ENCODE measurements around the gene LBH. TPM values are rescaled to one million over a fixed set of nuclear protein-coding genes. Genes with fewer than 3 reads are reported as not detected.

LBH gene
- total and polyA plus RNA-seq, 2 donors (not counting 3 experiments of a cell fraction or from before 2014, with no cell fraction given): 5.3 to 5.5 TPM

- H2AFZ ChIP-seq (ENCODE audit: low read depth, low read length): no peak overlapping the region
- H3K36me3 ChIP-seq (ENCODE audit: control insufficient read depth in 2 of 2, extremely low read depth in 1 of 2, insufficient read depth in 2 of 2, low read length in 2 of 2): no peaks in the 10 kb centered on the region
- FAIRE-seq: no peak
- dilution Hi-C loops (cut with MboI; ENCODE audit: extremely low pct_ligation_motif_present, low sequenced_read_pairs) (no loop called here), intact Hi-C loops (cut with micrococcal nuclease) (no loop called here)
- H3K27me3 ChIP-seq (ENCODE audit: control insufficient read depth in 2 of 2, insufficient read depth in 2 of 2, low read length in 2 of 2): no peaks in the 10 kb centered on the region
- no peaks in the 10 kb centered on the region for H3K79me2 ChIP-seq (ENCODE audit: control insufficient read depth, insufficient read depth, low read length)
- no peaks in the 10 kb centered on the region for H4K20me1 ChIP-seq (replicated peaks; ENCODE audit: control insufficient read depth, extremely low read depth, insufficient read depth, low read length)
- H3K9ac ChIP-seq (replicated peaks; ENCODE audit: extremely low read depth, insufficient read depth, low read length): no peak overlapping the region
- H3K9me3 ChIP-seq (replicated peaks; ENCODE audit: control insufficient read depth, insufficient read depth, low read length): no peaks in the 10 kb centered on the region
- no peak overlapping the region for H3K4me3 ChIP-seq (replicated peaks in 1 of 3; ENCODE audit: insufficient read depth in 1 of 3, low read depth in 1 of 3, low read length in 3 of 3)
- no peak overlapping the region for H3K4me2 ChIP-seq (ENCODE audit: insufficient read depth, low read length)
- no peak for TF ChIP-seq MYC (IDR thresholded peaks at IDR 0.05; ENCODE audit: low read depth, low read length)
- TF ChIP-seq CTCF (IDR thresholded peaks at IDR 0.05; ENCODE audit: extremely low read depth in 1 of 2, insufficient read depth in 1 of 2, low read depth in 1 of 2, low read length in 2 of 2): no peak
- no peak for TF ChIP-seq GATA2 (IDR thresholded peaks at IDR 0.05; ENCODE audit: insufficient read depth, insufficient read length, low read depth, low read length)
- TF ChIP-seq POLR2AphosphoS5 (IDR thresholded peaks at IDR 0.05; ENCODE audit: insufficient read depth, low read depth, low read length): no peak
- TF ChIP-seq FOS (IDR thresholded peaks at IDR 0.05; ENCODE audit: borderline replicate concordance, insufficient read depth, low read length): no peak
- TF ChIP-seq EZH2 (IDR thresholded peaks at IDR 0.05; ENCODE audit: borderline replicate concordance, low read depth, low read length, severe bottlenecking): no peak
- TF ChIP-seq MAX (IDR thresholded peaks at IDR 0.05; ENCODE audit: insufficient read depth, insufficient read length): no peak
- no peak for TF ChIP-seq JUN (IDR thresholded peaks at IDR 0.05; ENCODE audit: borderline replicate concordance, insufficient read depth, insufficient read length, low read depth)
- TF ChIP-seq POLR2A (IDR thresholded peaks at IDR 0.05; ENCODE audit: low read depth, low read length): no peak
- CTCF ChIA-PET: no interaction called here
- BruUV-seq (replicated peaks): no TSS peak
- no peak overlapping the region for H3K27ac ChIP-seq (ENCODE audit: insufficient read depth, low read depth, low read length)
- DNase-seq (ENCODE audit: low read depth, low spot score): no peak
- H3K4me1 ChIP-seq (ENCODE audit: control insufficient read depth, extremely low read depth, insufficient read depth, low read length): no peaks in the 10 kb centered on the region
- H3K9me1 ChIP-seq (replicated peaks; ENCODE audit: control insufficient read depth, extremely low read depth, insufficient read depth, low read length): no peaks in the 10 kb centered on the region
- POLR2A ChIA-PET: no interaction called here
Measured at GRCh38 chr2:30308280-30308679, 76.9 kb downstream of the LBH start.

Small RNAs within 50 kb of the gene (small RNA-seq; reads per million reads assigned to genes)
- not detected for gene SNORA10B (ENCODE audit: insufficient read depth, insufficient read length, low read depth, low replicate concordance)

Other genes with a start within 250 kb of the LBH start
- gene YPEL5, start 84.5 kb upstream of the LBH start, total RNA-seq: 59.3 and 62.0 TPM in 2 replicates
- 49.5 and 51.8 TPM in 2 replicates for gene YPEL5, start 84.5 kb upstream of the LBH start, polyA plus RNA-seq
- gene LCLAT1, start 215.7 kb downstream of the LBH start, total RNA-seq: 17.1 and 20.8 TPM in 2 replicates
- gene LCLAT1, start 215.7 kb downstream of the LBH start, polyA plus RNA-seq: 4.4 and 6.1 TPM in 2 replicates

Data from endothelial cell of umbilical vein (primary cell).